ENCODE measurements around the gene EIF1. TPM values are rescaled to one million over a fixed set of nuclear protein-coding genes. Genes with fewer than 3 reads are reported as not detected.
"Not testable (repeated sequence)": the region's sequence is repeated elsewhere in the genome, so short reads cannot be mapped to it uniquely, and the experiment has no call there.

EIF1 gene
- total RNA-seq = 1,012 TPM

DNA sequence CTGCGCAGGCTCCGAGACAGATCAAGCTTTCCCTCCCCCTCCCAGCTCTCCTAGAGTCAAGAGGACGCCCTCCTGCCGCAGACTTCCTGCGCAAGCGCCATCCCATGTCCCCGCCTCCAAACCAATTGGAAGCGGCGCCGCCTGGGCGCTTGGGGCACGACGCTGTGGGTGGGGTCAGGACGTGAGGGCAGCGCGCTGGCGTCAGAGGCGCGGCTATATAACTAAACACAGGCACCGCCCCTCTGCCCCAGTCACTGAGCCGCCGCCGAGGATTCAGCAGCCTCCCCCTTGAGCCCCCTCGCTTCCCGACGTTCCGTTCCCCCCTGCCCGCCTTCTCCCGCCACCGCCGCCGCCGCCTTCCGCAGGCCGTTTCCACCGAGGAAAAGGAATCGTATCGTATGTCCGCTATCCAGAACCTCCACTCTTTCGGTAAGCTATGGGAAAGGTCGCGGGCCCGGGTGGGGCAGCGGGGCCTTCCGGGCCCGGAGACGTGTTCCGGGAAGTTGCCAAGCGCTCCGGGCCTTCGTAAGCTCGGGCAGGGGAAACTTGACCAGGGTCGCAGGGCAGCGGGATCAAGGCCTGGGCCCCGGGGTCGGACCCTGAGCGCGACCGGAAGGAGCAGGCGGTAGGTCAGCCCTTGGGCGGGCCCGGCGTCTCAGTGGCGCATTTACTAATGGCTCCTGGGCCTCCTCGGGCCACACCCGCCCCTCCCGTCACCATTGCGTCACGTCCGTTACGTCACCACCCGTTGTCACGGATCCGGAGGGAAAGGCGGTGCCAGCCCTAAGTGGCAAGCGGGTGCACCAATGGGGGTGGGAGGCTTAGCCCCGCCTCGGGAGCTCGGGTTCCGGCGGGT lies at the start of gene EIF1:
EIF1 (plus strand) TSS at position 245 of the 856 bp plus-strand sequence; CDS start at position 399, 154 bp downstream.
- DNase-seq (ENCODE audit: low spot score) = peak; percentile 100

DNA sequence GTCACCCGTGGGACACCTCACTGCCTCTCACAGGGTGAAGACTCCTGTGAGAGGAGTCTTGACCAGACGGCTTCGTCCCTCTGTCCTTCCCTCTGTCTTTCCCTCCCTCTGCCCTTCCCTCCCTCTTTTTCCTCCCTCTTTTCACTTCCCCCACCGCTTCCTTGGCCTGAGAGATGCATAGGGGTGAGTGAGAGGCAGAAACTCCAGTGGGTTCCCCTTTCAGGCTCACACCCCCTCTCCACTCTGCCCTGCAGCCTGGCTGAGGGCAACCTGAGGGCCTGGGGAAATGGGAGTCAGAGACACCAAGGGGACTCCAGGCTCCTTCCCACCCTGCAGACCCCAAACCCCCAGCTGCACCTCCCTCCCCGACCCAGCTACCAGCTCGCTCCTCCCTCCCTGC lies 49.7 kb upstream of the EIF1 start:
- no peak for DNase-seq (ENCODE audit: low spot score)

DNA sequence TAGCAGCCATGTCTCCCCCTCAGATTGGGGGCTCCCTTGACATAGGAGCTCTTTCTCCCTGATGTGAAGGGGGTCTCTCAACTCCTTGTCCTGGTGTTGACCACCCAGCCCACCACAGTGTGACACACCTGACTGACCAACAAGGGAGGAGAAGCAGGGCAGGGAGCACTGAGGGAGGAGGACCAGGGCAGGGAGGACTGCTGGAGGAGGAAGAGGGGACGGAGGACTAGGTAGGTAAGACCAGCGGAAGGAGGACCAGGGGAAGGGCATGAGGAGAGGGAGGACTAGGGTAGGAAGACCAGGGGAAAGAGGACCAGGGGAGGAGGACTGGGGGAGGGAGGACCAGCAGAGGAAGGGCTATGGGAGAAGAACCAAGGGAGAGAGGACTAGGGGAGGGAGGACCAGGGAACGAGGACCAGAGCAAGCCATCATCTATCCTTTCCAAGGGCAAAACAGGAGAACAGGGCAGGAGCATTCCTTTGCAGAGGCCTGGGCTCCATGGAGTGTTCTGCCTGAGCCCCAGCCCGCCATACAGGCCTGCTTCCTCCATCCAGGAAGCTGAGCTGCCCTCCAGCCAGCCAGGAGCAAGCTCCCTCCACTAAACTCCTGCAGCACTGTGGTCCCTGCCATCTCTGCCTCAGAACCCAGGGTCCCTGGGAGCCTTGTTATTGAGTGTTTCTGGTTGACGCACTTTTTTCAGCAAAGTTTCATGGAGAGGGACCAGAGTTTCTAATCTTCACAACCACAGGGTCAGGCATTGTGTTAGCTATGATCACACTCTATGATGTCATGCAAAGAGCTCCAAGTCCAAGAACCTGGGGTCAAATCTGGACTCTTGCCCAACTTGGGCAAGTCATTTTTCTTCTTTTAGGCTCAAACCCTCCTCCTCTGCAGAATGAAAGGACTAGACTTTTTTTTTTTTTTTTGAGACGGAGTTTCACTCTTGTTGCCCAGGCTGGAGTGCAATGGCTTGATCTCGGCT lies 48.9 kb upstream of the EIF1 start:
- DNase-seq (ENCODE audit: low spot score) = no peak

DNA sequence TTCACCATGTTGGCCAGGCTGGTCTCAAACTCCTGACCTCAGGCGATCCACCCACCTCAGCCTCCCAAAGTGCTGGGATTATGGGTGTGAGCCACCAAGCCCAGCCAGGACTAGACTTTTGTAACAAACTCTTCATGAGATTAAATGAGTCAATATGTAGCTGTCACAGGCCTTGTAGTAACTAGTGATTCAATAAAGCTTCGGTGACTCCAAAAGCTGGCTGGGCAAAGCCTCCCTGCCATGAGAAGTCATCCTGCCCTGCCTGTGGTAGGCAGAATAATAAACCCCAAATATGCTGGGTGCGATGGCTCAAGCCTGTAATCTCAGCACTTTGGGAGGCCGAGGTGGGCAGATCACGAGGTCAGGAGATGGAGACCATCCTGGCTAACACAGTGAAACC lies 48.1 kb upstream of the EIF1 start:
- DNase-seq (ENCODE audit: low spot score) = not testable (repeated sequence)

DNA sequence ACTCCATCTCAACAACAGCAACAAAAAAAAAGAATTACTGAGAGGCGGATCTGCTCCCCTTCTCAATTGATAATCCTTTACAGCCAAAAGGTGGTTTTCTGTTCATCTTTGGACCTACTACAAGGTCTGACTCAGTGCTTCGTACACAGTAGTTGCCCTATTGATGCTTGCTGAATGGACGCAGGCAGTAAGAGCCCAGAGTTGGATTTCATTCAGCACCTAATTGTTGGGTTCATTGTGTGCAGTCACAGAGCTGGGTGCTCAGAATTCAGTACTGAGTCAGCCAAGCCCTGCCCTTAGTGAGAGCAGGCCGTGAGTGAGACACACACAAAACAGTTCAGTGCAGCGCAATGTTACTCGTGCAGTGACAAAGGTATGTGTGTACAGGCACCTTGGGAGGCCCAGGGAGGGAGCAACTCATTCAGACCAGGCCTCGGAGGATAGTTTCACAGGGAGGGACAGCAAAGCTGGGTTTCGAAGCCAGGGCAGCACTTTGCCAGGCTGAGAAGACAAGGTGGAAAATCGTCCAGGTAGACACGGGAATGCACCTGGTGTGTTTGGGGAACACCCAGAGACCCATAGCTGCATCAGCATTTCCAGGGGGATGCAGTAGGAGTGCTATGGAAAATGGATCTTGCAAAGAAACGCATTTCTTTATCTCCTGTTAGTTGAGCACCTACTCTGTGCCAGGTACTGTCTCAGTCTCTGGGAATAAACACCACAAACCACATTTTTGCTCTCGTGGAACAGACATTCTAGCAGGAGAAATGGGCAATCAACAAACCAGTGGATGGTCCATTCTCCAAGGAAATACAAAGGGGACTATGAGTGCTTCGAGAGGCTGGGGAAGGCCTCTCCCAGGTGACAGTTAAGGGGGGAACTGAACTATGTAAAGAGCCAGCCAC lies 46.2 kb upstream of the EIF1 start:
- DNase-seq (ENCODE audit: low spot score) = no peak

DNA sequence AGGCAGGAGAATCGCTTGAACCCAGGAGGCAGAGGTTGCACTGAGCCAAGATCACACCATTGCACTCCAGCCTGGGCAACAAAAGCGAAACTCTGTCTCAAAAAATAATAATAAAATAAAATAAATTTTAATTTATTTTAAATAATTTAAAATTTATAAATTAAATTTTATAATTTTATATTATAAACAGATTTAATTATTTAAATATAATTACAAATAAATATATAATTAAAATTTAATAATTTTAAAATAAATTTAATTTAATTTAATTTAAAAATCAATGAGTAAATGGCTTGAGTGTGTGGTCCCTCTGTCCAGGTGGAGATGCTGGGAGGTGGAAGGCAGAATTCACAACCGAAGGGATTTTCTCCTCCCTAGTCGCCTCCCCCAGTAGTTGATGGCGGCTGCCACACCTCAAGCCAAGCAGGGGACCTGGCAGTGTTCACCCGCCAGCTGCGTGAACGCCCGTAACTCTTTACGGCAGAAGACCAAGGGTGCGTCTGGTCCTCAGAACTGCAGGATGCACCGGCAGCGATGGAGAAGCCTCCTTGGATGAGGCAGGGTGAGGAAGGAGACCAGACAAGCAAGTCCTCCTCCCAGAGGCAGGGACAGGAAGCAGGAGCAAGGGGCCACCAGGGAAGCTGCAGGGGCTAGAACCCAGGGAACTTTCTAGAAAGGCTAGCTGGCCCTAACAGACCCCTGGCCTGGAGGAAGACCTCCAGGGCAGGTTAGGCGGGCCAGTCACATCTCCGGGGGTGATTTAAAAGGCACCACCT lies 41.5 kb upstream of the EIF1 start:
- DNase-seq (ENCODE audit: low spot score) = no peak

DNA sequence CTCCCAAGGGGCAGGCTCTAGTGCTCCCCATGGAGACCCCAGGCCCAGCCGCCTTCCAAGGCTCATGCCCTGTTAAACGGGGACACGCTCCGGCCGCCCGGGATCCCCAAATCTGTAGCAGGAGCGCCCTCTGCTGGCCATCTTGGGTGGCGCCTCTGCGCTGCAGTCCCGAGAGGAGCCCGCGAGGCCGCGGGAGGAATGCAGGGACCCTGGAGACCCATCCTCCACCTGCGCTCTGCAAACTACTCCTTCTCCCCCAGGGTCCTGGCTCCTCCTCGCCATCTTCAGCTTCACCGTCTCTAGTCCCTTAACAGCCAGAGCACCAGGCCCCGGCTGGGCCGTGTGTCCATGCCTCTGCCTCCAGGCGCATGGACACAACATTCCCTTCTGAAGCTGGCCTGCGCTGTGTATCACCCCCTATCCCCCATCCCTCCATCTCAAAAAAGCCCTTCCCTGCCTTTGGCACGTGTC lies 40.7 kb upstream of the EIF1 start:
- DNase-seq (ENCODE audit: low spot score) = peak; percentile 91

DNA sequence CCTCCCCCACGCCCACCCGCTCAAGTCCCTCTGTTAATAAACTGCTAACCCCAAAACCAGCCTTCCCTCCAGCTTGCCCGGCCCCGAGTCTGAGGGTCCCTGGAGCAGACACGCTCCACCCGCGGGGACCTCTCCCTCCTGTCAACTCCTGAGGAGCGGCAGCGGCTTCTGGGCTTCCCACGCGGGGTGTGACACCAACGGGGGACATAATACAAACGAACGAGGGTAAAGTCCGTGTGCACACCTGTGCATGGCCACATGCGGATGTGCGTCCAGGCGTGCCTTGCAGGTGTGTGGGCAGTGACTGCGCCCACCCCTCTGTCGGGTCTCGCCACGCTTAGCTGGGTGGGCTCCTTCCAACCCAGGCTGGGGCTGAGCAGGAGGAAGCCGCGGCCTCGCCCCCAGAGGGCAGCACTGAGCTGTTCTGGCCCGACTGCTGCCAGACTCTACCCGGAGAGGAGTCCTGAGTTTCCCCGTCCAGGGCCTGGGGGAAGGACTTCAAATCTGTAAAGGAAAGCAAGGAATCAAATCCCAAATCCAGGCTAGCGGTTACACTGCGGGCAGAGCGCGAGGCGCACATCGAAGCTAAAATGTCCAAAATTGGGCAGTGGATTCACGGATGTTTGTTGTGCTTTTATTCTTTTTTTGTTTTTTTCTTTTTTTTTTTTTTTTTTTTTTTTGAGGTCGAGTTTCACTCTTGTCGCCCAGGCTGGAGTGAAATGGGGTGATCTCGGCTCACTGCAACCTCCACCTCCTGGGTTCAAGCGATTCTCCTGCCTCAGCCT lies 40.1 kb upstream of the EIF1 start:
- DNase-seq (ENCODE audit: low spot score) = peak; percentile 92

DNA sequence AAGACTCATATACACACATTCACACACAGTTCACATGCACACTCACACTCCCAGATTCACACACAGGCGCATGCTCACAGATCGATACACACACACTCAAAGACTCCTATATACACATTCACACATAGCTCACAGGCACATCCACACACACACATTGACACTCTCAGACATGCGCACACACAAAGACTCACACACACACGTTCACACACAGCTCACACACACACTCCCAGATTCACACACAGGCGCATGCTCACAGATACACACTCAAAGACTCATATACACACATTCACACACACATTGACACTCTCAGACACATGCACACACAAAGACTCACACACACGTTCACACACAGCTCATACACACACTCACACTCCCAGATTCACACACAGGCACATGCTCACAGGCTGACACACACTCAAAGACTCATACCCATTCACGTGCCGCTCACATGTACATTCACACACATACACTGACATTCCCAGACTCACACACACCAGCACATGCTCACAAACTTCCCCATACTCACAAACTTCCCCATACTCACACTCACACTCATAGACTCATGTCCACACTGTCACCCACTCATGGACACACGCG lies 38.7 kb upstream of the EIF1 start:
- DNase-seq (ENCODE audit: low spot score) = no peak

DNA sequence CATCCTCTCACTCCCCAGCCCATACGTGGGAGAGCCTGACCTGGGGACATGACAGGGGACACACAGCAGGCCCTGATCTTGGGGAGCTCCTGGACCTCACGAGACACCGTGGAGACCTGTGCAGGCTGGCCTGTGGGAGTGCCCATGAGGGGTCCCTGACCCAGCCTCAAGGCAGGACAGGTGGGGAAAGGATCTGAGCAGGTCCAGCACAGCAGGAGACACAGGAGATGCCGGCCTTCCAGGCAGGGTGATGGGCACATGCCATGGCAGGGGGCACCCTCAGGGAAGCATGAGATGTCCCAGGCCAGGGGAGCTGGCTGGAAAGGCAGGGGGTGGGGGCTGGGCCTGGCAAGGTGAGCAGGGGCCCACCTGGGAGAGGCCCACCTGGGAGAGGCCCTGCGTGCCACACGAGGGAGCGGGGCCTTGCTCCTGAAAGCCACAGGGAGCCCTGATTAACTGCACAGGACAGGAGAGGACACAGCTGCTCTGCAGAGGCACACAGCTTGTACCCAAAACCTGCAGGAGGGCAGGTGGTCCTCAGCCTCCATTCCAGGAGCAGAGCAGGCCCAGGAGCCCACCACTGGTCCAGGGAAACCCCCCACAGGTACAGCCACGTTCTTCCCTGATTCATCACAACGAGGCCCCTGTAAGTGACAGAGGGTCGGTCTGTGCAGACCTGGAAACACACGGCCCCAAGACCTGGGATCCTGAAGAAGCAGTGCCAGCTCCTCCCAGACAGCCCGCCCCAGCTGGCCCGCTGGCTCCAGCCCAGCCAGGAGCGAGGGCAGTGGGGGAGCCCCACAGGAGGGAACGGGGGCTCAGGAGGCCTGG lies 37.7 kb upstream of the EIF1 start:
- no peak for DNase-seq (ENCODE audit: low spot score)

DNA sequence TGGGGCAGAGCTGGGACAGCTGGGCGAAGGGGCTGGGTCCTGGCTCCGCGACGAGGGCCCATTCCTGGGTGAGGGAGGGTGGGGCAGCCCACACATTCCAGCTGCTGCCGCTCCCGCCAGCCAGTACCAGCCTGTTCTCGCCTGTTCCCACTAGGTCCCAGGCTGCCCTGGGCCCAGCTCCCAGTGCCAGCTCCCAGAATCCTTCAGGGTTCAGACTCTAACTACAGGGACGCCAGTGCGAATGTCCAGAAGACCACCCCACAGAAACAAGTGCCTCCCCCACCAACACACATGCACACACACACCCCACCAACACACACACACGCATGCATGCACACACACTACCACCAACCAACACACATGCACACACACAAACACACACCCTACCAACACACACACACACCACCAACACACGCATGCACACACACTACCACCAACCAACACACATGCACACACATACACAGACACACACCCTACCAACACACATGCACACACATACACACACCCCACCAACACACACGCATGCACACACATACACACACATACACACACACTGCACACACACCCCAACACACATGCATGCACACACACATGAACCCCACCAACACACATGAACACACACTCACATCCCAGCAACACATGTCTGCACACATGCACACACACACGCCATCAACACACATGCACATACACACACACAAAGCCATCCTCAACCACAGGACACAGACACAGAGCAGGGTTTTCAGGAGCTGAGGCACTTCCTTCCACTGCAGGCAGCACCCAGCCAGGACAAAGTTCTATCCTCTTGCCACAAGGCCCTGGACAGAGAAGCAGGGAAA lies 36.8 kb upstream of the EIF1 start:
- peak; percentile 90 for DNase-seq (ENCODE audit: low spot score)

DNA sequence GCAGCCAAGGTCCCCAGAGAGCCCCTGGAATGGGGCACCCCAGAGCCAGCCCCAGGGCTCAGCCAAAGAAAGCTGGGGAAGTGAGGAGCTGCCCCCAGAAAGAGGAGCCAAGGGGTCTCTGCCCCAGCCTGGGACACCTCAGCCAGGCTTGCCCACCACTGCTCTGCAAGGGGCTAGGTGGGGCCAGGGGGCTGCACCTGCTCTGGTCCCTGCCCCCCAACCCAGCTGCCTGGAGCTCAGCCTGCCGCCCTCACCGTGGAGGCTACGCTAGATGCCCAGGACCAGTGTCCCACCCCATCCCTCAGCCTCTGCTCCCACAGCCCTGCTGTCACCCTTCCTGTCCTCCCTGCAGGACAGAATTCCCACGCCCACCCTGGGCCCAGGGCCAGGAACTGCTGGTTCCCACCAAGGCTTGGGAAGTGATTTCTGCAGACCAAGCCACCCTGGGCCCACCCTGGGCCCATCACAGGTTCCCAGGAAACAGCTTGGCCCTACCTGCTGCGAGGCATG lies 36.2 kb upstream of the EIF1 start:
- DNase-seq (ENCODE audit: low spot score) = no peak

DNA sequence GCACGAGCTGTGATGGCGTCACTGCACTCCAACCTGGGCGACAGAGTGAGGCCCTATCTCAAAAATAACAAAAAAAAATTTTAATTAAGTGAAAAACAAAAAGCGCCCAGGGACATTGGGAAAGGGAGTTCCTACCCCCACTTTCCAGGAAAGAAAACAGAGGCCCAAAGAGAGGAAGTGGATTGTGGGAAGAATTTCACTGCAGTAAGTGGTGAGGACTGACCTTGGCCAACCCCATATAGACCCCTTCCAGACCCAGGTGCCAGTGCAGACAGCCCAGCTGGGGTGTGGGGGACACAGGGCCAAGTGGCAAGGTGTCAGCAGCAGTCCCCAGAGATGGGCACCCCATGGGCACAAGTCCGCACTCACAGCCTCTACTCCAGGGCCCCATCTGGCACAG lies 35.3 kb upstream of the EIF1 start:
- no peak for DNase-seq (ENCODE audit: low spot score)

DNA sequence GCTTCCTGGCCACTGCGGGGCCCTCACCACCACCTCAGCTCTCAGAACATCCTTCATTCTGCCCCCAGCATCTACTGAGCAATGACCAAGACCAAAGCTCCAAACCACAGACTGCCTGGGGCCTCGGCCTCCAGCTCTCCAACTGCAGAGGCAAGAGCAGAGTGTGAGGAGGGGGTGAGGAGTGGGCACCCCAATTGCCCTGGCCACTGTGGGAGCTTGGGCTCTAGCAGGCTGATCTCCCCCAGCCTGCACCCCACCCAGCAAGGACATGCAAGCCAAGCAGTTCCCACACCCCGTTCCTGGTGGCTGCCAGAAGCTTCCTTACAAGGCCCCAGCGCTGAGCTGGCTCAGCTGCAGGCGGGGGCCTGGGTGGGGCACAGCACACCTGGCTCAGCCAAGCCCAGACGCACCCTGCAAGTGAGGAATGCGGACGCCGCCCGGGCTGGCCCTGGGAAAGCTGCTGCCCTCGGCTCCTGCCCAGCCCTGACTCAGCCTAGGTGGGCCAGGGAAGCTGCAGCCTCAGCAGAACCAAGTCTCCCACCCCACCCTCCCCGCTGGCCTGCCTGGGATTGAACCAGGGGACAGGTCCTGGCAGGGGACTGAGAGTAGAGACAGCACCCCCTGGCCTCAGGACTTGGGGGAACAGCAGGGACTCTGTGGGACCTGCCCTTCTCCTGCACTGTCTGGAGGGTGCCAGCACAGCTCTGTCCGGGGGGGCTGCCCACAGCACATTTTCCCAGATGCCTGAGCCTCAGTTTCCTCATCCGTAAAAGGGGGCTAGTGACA lies 34.6 kb upstream of the EIF1 start:
- DNase-seq (ENCODE audit: low spot score) = peak; percentile 88

DNA sequence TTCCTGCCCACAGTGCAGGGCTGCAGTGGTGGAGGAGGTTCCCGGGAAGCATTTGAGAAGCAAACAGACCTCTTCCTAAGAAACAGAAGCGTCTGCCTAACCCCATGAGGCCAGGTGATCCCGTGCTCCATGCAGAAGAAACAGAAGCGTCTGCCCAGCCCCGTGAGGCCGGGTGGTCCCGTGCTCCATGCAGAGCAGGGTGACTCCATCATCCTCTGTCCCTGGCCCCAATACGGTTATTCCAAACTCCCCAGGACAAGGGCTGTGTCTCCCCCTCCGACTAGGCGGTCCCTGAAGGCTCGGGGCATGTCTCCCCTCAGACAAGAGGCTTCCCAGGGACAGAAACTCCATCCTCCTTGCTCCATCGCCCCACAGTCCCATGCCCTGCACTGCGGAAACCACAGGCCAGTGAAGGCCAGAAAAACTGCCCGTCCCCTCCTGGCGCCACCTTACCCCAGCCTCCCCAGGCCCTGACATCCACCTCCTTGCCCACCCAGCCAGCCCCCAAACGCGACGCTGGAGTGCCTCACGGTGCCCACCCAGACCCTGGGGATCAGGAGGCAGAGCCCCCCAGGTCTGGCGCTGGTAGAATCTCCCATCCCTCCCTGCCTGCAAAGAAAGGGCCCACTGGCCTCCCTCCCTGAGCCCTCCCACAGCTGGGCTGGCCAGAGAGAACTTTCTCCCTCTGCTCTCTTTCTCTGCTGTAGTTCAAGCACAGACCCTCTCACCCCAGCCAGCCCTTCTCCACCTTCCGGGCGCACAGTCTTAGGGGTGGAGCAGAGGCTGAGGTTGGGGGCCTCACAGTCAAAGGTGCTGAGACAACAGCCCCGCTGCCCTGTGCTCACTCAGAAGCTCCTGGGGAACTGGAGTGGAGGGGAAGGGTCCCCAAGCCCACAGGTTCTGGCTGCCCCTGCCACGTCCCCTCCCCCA lies 33.7 kb upstream of the EIF1 start:
- DNase-seq (ENCODE audit: low spot score) = no peak

Data from ureter (tissue), 1 donor.